Upper lobe of left lung (tissue), 4 donors: ENCODE results near the gene MRPL11.

ENCODE experiments used
- CTCF ChIP-seq, 6 experiments: fragments of 450-650 bp in 4 of 6; fragments of 200-600 bp in 2 of 6; sonication (generic) in 2 of 6; IDR thresholded peaks; one replicate each; pipeline ENCODE4 v1.5.1; 2016 to 2019; ENCODE audit warnings: antibody characterized with exemption in 6 of 6
- EP300 ChIP-seq, 4 donors: sonication (generic); formaldehyde crosslinking; IDR thresholded peaks; one replicate each; pipeline ENCODE4 v1.5.1; 2017; ENCODE audit warnings: antibody characterized with exemption in 4 of 4, control low read depth in 2 of 4
- POLR2A ChIP-seq, 4 donors: fragments of 450-650 bp; IDR thresholded peaks; one replicate each; pipeline ENCODE4 v1.5.1; 2016 to 2017; ENCODE audit warnings: antibody characterized with exemption in 4 of 4, mild to moderate bottlenecking in 2 of 4
- POLR2AphosphoS5 ChIP-seq, 2 donors: sonication (generic); formaldehyde crosslinking; IDR thresholded peaks; one replicate each; pipeline ENCODE4 v1.5.1; 2017; ENCODE audit warnings: antibody characterized with exemption in 2 of 2

DNA sequence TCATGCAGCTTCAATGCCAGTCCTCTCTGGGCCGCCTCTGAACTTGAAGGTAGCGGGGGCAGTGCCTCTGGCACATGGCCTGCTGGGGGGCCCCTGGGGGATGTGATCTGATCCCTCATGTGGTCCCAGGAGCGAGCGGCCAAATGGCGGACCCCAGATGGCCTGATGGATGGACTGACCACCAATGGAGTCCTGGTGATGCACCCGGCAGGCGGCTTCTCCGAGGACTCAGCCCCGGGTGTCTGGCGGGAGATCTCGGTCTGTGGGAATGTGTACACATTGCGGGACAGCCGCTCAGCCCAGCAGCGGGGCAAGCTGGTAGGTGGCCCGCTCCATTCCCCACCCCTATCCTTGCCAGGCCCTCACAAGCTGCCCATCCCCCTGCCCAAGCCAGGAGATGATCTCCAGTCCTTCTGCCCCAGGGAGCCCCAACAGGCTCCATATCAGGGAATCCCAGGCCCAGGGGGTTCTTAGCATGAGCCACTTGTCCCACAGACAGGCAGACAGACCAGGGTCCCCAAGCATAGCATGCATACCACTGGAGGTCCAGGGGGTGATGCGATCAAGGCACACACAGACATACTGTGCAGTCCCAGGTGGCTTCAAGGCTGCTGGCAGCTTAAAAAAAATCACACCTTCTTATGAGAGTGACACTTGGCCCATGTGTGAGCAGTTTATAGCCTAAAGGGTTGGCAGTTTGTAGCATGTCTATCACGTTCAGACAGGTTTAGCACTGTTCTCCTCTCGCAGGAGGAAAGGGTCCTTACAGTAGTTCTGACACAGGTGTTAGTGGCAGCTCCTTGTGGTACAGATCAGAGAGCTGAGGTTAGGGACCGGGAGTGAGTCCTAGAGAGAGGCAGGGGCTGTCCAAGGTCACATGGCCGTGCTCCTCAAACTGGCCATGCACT, 35.2 kb upstream of the MRPL11 start:
- TF ChIP-seq CTCF (IDR thresholded peaks at IDR 0.05) (no peak), EP300 (IDR thresholded peaks at IDR 0.05) (no peak), POLR2AphosphoS5 (IDR thresholded peaks at IDR 0.05) (no peak), POLR2A (IDR thresholded peaks at IDR 0.05) (no peak)
